ENCODE results near the gene PLXNA4. TPM values are rescaled to one million over a fixed set of nuclear protein-coding genes. Genes with fewer than 3 reads are reported as not detected.

Gene PLXNA4
- total and polyA plus RNA-seq, 10 donors, result 0.15 to 14.7 (median 8.7) TPM

- intact Hi-C loops (cut with DNase I; ENCODE audit: low total_unique reads), result no loop called here
- H3K4me1 ChIP-seq, result no peaks in the 10 kb centered on the region
- no peaks in the 10 kb centered on the region for H3K9me3 ChIP-seq
- no peak overlapping the region for H3K27ac ChIP-seq
- H3K36me3 ChIP-seq, result no peaks in the 10 kb centered on the region
- no peak overlapping the region for H3K4me3 ChIP-seq
- 64 to 86% (median 72%) methylated on average over 6 of the region's 6 CpGs for WGBS, 5 donors
- no peak for DNase-seq
- peaks cover 0 to 5% (median 0%) of the 10 kb centered on the region in 7 donors for H3K27me3 ChIP-seq (replicated peaks in 1 of 7)
- TF ChIP-seq POLR2A (IDR thresholded peaks at IDR 0.05), result no peak
- TF ChIP-seq, protein P1, sequence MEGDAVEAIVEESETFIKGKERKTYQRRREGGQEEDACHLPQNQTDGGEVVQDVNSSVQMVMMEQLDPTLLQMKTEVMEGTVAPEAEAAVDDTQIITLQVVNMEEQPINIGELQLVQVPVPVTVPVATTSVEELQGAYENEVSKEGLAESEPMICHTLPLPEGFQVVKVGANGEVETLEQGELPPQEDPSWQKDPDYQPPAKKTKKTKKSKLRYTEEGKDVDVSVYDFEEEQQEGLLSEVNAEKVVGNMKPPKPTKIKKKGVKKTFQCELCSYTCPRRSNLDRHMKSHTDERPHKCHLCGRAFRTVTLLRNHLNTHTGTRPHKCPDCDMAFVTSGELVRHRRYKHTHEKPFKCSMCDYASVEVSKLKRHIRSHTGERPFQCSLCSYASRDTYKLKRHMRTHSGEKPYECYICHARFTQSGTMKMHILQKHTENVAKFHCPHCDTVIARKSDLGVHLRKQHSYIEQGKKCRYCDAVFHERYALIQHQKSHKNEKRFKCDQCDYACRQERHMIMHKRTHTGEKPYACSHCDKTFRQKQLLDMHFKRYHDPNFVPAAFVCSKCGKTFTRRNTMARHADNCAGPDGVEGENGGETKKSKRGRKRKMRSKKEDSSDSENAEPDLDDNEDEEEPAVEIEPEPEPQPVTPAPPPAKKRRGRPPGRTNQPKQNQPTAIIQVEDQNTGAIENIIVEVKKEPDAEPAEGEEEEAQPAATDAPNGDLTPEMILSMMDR (IDR thresholded peaks at IDR 0.05 in 8 of 11, conservative IDR thresholded peaks at IDR 0.05 in 3 of 11), result no peak
Observed at GRCh38 chr7:132121987-132122386, 454.3 kb downstream of the PLXNA4 start.

GRCh38 chr7:132118641-132119040 lies 457.6 kb downstream of the PLXNA4 start:
- H3K4me3 ChIP-seq, result no peak overlapping the region
- H3K4me1 ChIP-seq, result no peaks in the 10 kb centered on the region
- H3K9me3 ChIP-seq, result no peaks in the 10 kb centered on the region
- TF ChIP-seq POLR2AphosphoS5 (IDR thresholded peaks at IDR 0.05) (no peak), POLR2A (IDR thresholded peaks at IDR 0.05) (no peak)
- TF ChIP-seq, protein P1 (IDR thresholded peaks at IDR 0.05 in 8 of 11, conservative IDR thresholded peaks at IDR 0.05 in 3 of 11), result no peak
- WGBS, 5 donors, result 71 to 90% (median 78%) methylated on average over 1 of the region's 1 CpG
- H3K27me3 ChIP-seq (replicated peaks in 1 of 7), result peaks cover 0 to 5% (median 0%) of the 10 kb centered on the region in 7 donors
- intact Hi-C loops (cut with DNase I; ENCODE audit: low total_unique reads), result no loop called here
- H3K36me3 ChIP-seq, result no peaks in the 10 kb centered on the region
- no peak for DNase-seq
- no peak overlapping the region for H3K27ac ChIP-seq

DNA sequence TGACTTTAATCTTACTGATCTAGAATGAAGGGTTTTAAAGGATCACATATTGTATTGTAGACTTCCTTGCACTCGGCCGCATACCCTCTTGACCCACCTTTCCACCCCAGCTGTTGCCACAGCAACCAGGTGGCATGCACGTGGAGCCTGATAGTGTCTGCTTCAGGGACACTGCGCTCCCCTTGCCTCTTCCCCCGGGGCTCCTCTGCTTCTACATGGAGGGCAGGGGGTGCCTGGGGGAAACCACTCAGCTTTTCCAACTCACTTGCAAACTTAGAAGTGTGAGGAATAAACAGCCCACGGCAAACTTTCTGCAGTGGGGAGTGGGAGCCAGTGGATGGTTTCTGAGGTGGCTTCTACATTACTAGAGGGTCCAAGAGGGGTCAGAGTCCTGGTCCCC lies 458.6 kb downstream of the PLXNA4 start:
- 74 to 90% (median 80%) methylated on average over 6 of the region's 6 CpGs for WGBS, 5 donors
- Histone ChIP-seq H3K36me3 (no peaks in the 10 kb centered on the region), H3K27me3 (replicated peaks in 1 of 7) (peaks cover 0 to 4% (median 0%) of the 10 kb centered on the region in 7 donors), H3K4me3 (no peak overlapping the region), H3K4me1 (no peaks in the 10 kb centered on the region), H3K9me3 (no peaks in the 10 kb centered on the region), H3K27ac (no peak overlapping the region)
- intact Hi-C loops (cut with DNase I; ENCODE audit: low total_unique reads), result no loop called here
- TF ChIP-seq POLR2A (IDR thresholded peaks at IDR 0.05), result no peak
- no peak for TF ChIP-seq POLR2AphosphoS5 (IDR thresholded peaks at IDR 0.05)
- TF ChIP-seq, protein P1 (IDR thresholded peaks at IDR 0.05 in 8 of 11, conservative IDR thresholded peaks at IDR 0.05 in 3 of 11), result no peak
- DNase-seq, result no peak

DNA sequence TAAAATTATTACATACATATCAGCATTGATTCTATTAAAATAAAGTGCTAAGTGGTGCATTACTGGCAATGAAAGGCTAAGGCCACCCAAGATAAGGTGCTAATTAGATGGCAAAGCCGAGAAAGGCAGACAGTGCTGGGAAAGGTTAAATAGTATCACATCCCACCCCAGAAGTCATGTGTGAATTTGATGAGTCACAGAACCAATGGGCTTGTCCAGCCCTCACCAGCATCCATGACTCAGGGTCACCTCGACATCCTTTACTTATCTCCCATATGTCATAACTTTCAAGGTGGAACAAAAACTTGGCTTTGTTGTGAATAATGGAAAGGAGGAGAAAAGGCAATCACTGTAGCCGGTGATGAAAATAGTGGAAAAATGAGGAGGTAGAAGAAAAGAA lies 459.1 kb downstream of the PLXNA4 start:
- Histone ChIP-seq H3K4me3 (no peak overlapping the region), H3K4me1 (no peaks in the 10 kb centered on the region), H3K36me3 (no peaks in the 10 kb centered on the region), H3K9me3 (no peaks in the 10 kb centered on the region), H3K27ac (no peak overlapping the region), H3K27me3 (replicated peaks in 1 of 7) (no peaks in the 10 kb centered on the region)
- intact Hi-C loops (cut with DNase I; ENCODE audit: low total_unique reads), result no loop called here
- 75 to 85% (median 80%) methylated on average over 3 of the region's 3 CpGs for WGBS, 5 donors
- DNase-seq, result no peak
- TF ChIP-seq, protein P1 (IDR thresholded peaks at IDR 0.05 in 8 of 11, conservative IDR thresholded peaks at IDR 0.05 in 3 of 11), result no peak
- TF ChIP-seq POLR2A (IDR thresholded peaks at IDR 0.05) (no peak), POLR2AphosphoS5 (IDR thresholded peaks at IDR 0.05) (no peak)
